WTC11 (cell line): ENCODE data around the gene LIN7B.

Experiments used
- CBFB ChIP-seq: sonication (generic); formaldehyde crosslinking; IDR thresholded peaks from 2 replicates; pipeline ENCODE4 v1.8.1; 2022; ENCODE audit warnings: mild to moderate bottlenecking, low read depth, missing genetic modification reagents
- CTCF ChIP-seq: fragments of 200-600 bp; IDR thresholded peaks from 2 replicates; pipeline ENCODE4 v1.8.0; 2022; ENCODE audit warnings: antibody characterized with exemption
- STAT6 ChIP-seq: sonication (generic); formaldehyde crosslinking; conservative IDR thresholded peaks from 2 replicates; pipeline ENCODE4 v1.8.1; 2023; ENCODE audit warnings: mild to moderate bottlenecking, low read depth, missing genetic modification reagents, moderate library complexity
- USF2 ChIP-seq: sonication (generic); formaldehyde crosslinking; IDR thresholded peaks from 2 replicates; pipeline ENCODE4 v1.8.1; 2023; ENCODE audit warnings: mild to moderate bottlenecking, missing genetic modification reagents, moderate library complexity

- TF ChIP-seq CTCF = no peak
- TF ChIP-seq USF2 (CRISPR knock-in tag) = no peak
- no peak for TF ChIP-seq STAT6 (CRISPR knock-in tag)
- TF ChIP-seq CBFB (CRISPR knock-in tag) = no peak
These were observed 46.5 kb downstream of the LIN7B start for GRCh38 chr19:49160450-49161189.
